ENCODE data around the gene HIVEP1.

The HIVEP1 gene

DNA sequence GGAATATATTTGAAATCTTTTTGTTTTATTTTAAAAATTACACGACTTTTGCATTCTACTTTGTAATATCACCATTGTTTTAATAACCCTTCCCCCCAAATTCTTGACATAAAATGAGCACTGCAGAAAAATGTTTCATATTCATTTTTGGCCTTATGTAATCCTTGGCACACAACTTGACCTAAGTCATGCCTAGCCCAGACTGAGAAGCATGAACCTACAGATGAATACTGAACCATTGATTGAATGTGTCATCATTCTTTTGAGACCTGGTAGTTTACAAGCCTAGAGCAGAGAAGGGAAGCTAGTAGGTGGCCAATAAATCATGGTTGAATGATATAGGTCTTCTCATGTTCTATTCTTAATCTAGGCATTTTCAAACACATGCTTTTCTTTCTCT, 188.6 kb downstream of the HIVEP1 start:
- FAIRE-seq, result no peak

DNA sequence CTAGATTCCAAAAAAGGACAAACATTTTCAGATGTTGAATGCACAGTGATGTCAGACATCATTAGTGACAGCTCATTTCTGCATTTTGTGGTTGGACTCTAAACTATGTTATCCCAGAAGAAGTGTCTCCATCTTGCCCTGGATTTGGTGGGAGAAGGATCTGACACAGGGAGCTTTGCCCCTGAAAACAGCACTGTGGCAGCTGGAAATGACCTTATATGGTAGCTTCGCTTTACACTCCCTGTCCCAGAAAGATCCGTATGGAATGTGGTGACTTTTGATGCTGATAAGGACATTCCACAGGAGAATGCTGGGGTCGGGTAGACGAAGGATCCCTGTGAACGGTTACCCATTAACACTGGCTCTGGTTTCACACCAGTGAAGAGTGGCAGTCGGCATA, 190.9 kb downstream of the HIVEP1 start:
- FAIRE-seq, result no peak

DNA sequence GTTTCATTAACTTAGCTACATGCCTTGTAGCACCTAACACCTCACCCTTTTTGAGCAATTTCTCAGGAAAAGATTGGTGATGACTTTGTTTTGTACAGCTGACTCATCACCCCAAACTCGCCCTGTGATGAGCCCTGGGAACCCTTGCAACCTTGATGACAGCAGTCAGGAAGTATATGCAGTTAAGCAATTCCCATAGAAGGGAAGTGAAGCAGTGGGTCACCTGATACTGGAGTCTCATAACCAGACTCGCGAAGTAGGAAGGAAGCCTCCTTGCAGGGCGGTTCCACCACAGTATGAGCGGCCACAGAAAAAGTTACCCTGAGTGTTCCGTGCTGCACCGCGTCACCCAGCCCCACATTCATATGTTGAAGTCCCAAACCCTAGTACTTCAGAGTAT, 196.1 kb downstream of the HIVEP1 start:
- FAIRE-seq, result no peak

DNA sequence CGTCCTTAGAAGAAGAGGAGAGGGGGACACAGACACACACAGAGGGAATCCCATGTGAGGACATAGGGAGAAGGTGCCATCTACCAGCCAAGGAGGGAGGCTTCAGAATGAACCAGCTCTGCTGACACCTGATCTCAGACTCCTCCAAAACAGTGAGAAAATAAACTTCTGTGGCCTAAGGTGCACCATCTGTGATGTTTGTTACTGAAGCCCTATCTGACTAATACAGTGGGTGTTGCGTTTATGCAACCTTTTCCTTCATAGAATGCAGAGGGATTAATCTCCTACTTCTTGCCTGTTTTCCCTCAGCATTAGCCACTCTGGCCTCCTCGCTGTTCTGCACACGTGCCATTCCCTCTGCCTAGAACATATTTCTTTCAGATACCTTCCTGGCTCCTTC, 196.6 kb downstream of the HIVEP1 start:
- FAIRE-seq, result no peak
